Measurements from ENCODE around the gene SEC16A.

Gene SEC16A

DNA sequence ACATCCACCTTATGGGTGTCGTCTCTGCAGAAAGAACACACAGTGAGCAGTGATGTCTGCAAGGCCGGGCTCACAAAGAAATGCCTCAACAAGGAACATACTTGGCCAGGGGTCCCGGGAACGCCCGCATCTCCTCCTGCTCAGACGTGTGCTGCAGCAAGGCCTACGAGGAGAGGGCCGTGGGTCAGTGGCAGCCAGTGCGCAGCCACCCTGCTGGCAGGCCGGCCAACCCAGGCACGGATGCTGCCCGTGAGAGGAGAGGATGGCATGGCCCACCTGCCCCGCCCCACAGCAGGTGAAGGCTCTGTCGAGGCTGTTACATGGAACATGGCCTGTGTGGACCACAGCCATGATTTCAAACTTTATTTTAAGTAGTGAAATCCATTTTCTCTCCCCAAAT is 19.3 kb downstream of the SEC16A start:
- no peak for DNase-seq (ENCODE audit: low spot score)

DNA sequence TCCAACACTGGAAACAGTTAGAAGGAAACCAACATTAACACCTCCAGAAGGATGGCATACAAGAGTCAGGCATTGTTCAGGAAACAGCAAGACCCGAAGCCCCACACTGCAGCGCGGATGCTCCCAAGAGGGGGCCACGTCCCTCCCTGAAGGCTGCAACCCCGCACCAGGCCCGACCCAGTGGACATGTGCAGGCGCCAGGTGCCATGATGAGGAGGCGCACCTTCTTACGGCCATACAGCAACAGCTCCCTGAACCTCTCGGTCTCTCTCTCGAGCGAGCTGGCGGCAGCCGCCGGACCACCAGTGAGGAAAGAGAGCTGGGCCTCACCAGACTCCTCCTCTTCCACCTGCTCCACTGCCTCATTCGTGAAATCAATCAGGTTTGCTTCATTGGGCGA is 20.2 kb downstream of the SEC16A start:
- no peak for DNase-seq (ENCODE audit: low spot score)

DNA sequence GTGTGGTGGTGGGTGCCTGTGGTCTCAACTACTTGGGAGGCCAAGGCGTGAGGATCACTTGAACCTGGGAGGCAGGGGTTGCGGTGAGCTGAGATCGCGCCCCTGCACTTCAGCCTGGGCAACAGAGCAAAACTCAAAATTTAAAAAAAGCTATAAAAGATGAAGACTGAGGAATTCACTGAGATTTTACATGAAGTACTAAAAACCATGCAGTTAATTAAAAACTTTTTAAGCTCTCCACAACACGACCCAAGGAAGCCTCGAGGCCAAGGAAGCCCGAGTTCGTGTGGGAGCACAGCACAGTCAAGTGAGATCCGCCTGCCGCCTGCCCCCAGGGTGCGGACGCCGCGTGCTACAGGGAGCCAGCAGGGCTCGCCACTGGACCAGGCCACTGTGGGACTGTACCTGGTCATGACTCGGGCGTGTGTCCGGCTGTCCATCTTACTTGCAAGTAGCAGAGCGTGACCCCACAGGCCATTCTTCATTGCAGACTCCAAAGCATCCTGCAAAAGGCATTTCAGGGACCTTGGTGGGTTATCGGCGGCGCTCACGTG is 22.0 kb downstream of the SEC16A start:
- no peak for DNase-seq (ENCODE audit: low spot score)

DNA sequence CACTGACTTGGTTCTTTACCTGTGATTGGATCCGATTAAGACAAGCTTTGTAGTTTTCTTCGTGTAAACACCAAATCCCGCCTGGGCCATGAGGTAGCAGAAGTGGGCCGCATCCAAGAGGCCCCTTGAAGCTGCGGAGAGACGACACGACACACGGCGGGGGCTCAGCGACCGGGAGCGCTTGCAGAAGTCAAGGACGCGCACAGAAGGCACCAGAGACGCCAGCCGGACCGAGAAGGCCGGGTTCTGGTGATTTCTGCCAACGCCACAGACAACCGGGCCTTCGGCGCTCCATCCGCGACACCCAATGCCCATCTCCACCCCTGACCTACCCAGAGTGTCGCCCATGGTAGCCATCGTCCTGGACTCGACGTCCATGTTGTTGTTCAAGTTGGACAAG is 23.4 kb downstream of the SEC16A start:
- no peak for DNase-seq (ENCODE audit: low spot score)

DNA sequence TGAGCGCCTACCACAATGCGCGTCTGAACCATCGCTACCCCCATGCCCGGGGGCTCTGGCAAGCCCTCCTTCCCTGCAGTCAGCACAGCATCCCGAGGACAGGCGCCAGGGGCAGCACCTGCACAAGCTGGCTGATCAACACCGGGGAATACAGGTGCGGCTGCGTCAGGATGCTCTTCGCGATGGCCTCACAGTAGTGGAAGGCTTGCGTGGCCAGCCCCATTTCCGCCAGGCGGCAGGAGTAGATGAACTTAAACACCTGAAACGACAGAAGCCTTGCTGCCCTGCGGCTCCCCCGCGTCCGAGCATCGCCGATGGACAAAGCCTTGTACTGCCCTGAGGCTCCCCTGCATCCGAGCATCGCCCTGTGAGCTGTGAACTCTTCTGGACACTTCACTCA is 25.5 kb downstream of the SEC16A start:
- DNase-seq (ENCODE audit: low spot score), result no peak

DNA sequence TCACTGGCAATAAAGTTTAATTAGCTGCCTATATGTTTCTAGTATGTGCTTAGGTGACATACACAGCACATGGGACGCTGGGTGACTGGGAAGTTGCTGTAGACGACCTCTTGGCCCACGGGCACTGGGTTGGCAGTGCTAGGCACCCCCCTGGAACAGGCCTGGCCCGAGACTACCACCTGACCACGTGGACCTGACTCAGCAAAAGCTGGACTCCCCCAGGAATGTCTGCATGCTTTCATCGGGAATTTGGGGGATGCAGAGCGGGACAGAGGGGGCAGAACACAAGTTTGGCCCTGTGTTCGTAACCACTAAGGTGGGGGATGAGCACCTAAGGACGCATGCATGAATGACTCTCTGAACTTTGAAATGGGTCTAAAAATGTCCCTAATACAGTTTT is 26.6 kb downstream of the SEC16A start:
- DNase-seq (ENCODE audit: low spot score), result no peak

DNA sequence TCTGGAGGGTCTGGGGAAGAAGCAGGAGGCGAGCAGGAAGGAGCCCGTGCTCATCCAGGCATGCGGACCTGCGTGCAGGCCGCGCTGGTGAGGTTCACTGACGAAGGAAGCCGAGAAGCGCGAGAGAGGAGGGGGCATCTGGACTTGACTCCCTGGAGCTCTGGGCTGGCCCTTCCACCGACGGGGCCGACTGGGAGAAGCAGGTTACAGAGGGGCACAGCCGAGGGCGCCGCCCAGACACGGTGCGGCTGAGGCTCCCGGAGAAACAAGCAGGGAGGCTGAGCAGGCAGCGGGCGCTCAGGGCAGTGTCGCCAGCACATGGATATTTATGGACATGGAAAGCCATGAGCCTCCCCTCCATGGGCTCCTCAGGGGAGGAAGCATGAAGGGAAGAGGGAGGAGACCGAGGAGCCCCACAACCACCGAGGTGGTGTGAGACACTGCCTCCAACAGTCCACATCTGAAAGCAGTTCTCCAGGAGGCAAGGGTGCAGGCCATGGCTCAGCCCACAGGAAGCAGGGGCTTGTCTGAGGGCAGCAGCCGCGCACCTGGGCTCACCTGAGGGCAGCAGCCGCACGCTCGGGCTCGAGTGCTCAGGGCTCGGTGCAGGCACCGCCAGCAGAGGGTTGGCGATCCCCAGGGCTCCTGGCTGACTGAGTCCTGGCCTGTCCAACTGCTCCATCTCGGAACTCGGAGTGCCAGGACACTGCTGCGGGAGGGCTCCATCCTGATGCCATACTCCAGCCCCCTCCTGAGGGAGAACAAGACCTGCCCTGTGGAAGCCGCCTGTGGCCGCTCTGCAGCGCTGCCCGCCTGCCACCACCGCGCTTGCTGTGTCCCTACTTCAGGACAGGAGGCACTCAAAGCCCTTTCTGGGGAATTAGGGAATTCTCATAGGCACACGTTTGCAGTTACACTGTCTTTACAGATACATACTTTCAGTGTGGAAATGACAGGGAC is 27.5 kb downstream of the SEC16A start:
- no peak for DNase-seq (ENCODE audit: low spot score)

DNA sequence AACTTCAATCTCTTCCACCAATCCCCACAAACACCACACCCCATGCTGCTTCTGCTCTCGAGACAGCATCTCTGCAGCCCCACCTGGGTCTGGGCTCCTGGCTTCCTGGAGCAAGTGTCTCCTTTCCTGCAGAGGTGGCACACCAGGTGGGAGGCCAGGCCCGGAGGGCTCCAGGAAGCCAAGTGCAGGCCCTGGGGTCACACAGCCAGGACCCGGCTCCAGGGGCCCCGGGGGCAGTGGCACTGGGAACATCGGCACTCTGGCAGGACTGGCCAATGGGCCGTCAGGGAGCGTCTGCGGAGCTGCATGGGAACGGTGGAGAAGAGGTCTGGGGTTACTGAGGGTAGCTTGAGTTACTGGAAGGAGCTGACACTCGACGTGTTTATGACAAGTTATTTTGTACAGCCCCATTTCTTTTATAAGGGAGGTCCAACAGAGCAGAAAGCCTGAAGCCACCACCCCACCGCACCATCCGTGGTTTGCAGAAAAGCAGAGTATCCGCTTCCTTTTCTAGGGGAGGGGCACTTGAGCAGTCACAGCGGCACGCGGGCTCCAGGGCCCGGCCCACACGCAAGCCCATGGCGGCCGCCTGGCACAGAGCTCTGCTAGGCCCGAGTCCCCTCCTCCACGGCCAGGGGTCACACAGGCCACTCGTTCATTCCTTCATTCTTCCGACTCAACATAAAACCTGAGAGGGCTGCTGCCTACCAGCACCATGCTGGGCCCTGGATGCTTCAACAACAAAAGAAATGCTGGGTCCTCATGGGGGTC is 28.6 kb downstream of the SEC16A start:
- no peak for DNase-seq (ENCODE audit: low spot score)

DNA sequence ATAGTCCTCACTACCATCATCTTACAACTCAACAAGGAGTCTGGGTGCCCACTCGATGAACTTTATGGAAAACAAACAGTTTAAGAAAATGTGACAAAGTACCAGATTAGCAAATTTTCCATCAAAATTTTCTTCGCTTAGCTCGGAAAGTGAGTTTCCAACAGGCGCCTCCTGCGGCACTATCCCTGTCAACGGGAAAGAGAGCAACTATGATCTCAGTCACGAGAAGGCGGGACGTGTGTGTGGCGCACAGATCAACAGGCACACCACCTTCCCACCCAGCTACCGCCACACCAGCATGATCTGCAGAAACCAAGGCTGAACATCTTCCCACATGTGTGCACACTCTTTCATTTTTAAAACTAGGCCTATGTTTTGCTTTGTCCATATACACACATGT is 29.5 kb downstream of the SEC16A start:
- DNase-seq (ENCODE audit: low spot score), result no peak

DNA sequence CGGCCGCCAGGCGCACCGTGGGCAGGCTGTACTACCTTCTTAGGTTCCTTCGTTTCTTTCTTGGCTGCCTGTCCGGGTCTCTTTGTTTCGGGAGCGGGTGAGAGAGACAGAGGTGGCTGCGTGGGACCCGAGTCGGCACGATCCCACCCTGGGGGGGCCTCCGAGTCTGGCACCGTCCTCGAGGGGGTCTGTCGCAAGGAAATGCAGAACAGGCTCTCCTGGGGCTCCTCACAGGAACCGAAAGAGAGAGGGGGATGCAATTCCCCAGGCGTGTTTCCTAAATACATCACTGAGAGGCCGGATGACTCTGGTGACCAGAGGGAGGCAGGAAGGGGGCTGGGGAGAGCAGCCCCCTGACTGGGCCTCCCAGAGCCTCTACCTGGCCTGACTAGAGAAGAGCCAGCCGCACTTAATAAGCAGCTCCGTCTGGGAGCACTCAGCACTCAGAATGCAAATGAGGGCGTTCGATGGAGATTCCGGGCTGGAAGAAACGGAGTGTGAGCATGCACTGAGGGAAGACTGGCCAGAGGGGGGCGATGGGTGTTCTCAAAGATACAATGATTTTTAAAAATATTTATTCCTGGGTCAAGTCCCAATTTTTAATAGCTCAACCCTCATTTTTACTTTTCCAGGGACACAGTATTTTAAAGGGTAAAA is 31.5 kb downstream of the SEC16A start:
- no peak for DNase-seq (ENCODE audit: low spot score)

DNA sequence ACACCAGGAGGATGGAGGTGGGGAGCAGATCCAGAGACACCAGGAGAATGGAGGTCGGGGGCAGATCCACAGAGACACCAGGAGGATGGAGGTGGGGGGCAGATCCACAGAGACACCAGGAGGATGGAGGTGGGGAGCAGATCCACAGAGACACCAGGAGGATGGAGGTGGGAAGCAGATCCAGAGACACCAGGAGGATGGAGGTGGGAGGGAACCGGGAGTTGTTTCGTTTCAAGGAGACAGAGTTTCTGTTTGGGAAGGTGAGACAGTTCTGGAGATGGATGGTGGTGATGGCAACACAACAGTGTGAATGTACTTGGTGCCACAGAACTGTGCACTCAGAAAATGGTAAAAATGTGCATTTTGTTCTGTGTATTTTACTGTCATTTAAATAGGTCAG is 34.2 kb downstream of the SEC16A start:
- DNase-seq (ENCODE audit: low spot score), result no peak

DNA sequence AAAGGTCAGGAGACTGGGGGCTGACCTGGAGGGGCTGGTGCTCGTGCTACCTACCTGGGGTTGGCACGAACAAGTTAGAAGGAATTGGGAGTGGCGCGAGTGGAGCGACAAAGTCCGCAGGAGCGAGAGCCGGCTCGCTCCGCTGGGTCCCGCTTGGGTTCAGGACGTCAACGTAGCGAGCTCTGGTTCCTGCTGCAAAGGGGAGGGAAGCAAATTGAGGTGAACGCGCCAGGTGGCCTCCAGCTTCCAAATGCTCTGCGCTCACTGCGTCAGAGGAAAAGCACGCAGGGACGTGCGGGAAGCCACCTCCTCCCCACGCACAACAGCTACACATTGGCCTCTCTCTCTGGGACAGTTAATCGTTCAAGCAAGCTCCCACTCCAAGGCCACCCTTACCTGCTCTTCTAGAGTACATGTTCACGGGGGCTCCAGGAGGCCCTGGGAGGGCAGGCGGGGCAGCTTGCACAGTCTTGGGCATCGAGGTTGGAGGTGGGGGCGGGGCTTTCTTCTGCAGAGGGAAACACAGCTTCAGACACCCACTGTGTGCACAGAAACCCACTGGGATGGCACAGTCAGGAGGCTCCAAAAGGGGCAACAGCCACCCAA is 35.6 kb downstream of the SEC16A start:
- no peak for DNase-seq (ENCODE audit: low spot score)

DNA sequence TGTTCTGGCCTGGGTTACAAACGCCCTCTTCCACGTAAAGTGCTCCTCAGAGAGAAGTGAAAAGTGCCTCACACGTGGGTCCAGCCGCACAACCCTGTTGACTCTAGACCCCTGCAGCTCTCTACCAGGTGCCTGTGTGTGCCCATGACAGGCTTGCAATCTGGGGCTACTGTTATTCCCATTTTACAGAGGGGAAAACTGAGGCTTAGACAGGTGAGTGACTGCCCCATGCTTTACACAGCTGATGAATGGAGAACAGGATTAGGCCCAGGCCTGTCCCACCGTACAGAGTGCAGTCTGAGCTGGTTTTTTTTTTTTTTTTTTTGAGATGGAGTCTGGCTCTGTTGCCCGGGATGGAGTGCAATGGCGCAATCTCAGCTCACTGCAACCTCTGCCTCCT is 37.0 kb downstream of the SEC16A start:
- DNase-seq (ENCODE audit: low spot score), result no peak

DNA sequence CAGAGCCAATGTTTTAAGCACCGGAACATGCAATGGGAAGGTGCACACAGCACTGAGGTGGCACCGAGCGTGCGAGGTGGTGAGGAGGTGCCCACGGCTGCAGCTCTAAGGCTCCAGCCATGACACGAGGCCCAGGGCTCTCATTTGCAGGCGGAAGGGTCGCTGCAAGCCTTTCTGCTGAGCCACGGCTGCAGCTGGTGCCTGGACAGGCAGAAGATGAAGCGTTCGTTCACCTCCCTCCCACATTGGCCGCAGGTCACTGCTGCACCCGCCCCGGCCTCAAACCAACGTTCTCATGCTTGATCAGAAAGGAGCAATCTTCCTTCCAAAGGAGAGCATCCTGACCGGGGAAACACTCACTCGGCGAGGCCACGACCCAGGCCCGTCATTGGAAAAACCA is 38.7 kb downstream of the SEC16A start:
- no peak for DNase-seq (ENCODE audit: low spot score)

DNA sequence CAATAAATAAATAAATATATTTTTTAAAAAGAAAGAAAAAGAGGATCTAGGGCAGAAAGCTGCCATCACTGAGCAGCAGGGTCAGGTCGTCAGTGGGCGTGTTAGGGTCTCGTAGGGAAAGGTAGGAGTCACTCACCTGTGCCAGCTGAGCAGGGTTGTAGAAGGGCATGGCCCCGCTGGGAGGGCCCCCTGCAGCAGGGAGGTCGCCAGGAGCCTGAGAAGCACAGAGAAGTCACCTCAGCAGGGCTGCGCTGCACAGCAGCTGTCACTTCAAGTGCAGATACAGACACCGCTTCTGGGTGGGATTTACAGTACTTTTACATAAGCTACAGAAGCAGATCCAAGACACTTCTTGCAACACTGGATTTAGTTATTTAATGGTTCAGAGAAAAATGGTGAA is 39.2 kb downstream of the SEC16A start:
- DNase-seq (ENCODE audit: low spot score), result no peak

DNA sequence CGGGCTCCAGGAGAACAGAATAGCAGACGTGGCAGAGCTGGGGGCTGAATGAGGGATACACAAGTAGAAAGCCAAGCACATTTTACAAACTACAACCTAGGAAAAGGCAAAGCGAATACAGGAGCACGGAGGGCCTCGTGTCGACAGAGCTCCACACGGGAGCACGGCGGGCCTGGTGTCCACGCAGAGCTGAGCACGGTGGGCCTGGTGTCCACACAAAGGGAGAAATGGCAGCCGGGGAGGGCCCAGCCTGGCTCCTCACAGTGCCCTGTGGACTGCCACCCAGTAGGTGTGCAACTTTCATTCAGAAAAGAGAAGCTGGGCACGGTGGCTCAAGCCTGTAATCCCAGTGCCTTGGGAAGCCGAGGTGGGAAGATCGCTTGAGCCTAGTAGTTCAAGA is 39.8 kb downstream of the SEC16A start:
- no peak for DNase-seq (ENCODE audit: low spot score)

DNA sequence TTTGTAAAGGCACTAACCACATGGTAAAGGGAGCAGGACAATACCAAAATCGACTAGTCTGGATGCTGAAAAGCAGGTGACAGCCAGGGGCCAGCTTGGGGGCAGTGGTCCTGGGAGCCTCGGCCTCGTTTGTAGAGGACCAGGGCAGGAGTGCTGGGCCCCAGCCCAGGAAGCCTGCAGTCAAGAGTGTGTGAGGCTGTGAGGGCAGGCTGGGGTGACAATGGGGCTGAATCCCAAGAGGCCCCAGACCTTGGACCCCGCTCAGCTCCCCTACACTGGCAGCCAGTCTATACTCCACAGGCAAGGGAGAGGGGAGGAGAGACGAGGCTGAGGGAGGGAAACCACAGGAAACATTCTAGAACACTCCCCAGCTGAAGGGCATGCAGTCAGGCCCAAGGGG is 40.6 kb downstream of the SEC16A start:
- no peak for DNase-seq (ENCODE audit: low spot score)

DNA sequence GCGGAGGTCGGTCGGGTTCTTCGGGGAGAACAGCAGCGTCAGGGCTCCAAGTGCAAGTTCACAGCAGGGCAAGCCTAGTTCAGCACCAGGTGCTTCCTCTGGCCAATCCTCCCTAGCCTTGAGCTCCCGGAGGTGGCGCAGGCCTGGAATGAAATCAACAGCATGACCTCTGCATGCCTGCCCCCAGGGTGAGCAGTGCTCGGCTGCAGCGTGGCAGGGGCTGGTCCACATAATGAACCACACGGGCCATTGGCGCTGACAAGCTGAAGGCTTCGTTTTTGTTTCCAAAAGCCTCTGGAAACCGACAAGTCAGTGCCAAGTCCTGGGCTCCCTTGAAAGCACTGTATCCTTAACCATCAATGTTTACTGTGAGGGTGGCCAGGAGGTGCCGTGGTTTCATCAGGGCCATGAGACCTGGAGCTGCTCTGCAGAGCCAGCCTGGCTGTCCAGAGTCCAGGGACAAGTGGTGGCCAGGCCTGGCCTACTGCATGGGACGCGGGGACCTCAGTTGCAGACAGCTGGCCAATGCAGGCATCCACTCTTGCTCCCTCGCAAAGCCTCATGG is 41.1 kb downstream of the SEC16A start:
- DNase-seq (ENCODE audit: low spot score), result no peak

DNA sequence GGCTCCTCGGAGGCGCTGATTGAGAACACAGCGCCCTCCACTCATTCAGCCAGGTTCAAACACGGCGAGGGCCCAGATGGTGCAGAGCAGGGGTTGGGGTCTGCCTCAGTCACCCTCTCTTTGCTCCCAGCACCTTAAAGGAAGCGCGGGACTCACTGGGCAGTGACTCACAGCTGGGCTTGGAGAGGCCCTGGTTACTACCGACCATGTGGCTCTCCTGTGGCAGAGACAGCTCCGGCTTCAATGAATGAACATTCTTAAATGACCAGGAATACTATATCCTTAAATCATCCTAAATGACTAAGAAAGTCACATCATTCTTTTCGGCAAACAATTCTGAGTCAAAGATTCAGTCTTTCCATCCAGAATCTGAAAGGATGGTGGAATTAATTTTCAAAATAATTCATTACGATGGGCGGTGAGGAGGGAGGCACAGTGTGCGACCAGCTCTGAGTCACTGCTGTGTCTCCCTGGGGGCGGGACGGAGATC is 41.6 kb downstream of the SEC16A start:
- DNase-seq (ENCODE audit: low spot score), result no peak

DNA sequence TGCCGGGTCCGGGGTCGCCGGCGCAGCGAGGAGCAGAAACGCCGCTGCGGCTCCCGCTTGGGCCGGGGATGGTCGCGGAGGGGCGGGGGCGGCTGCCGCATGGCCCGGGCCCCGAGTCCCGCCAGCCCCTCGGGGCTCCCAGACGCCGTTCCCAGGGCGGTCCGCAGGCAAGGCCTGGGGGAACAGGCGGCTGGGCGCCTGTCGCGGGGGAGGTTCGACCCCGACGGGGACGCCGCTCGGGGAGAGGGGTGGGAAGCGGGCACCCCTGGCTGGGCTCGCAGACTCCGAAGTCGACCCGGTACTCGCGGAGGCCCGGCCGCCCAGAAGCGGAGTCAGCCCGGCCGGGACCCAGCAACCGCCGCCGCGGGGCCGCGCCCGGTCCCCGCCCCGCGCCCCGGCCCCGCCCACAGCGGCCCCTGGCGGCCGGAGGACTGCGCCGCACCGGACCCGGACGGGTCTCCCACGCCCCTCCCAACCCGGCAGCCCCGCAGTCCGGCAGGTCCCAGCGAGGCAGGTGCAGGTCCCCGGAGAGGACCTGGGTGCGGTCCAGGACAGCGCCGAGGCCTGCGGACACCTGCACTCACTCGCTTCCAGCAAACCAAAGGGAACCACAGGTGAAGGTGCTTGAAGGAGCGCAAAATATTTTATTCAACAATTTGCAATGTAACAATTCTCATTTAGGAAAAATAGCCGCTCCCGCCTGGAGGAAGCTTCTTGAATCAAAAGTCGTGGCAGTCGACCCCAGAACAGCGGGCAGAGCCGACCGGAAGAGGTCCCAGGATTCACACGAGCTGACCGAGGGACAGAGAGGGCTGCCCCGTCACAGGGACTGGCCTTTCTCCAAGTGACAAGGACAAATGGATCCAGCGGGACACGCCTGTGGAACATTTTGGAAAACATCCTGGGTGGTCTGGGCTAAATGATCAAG is 43.1 kb downstream of the SEC16A start, which contains the start of gene INPP5E:
TSS of gene INPP5E (minus strand) at position 365 of the 928 bp plus-strand sequence. CDS start 426 bp downstream, outside the sequence.
- peak; percentile 97 for DNase-seq (ENCODE audit: low spot score)
